ENCODE data around the gene THSD1. TPM values are rescaled to one million over a fixed set of nuclear protein-coding genes. Genes with fewer than 3 reads are reported as not detected.

The THSD1 gene
- total RNA-seq, 1 donor from 2014 or later = 14.4 TPM

- peak; percentile 83 for FAIRE-seq
- H3K36me3 Mint-ChIP-seq (ENCODE audit: low read depth, unreplicated experiment) = no peaks in the 10 kb centered on the region
These were observed 57.9 kb downstream of the THSD1 start for GRCh38 chr13:52348071-52348470.

GRCh38 chr13:52345631-52346251 is 60.2 kb downstream of the THSD1 start:
- H3K4me3 Mint-ChIP-seq (ENCODE audit: unreplicated experiment) = peak overlapping the region; percentile 30
- FAIRE-seq (no peak), DNase-seq (ENCODE audit: low read depth) (no peak)
- no peaks in the 10 kb centered on the region for H3K79me2 ChIP-seq (ENCODE audit: insufficient read depth, low read length)
- H2AFZ ChIP-seq (ENCODE audit: low read depth, low read length) = no peak overlapping the region
- no peak overlapping the region for H3K9ac ChIP-seq (ENCODE audit: low read length)
- no peaks in the 10 kb centered on the region for H3K27me3 Mint-ChIP-seq (ENCODE audit: low read depth, unreplicated experiment)
- peaks cover 45% of the 10 kb centered on the region for H3K4me1 Mint-ChIP-seq (ENCODE audit: low read depth, unreplicated experiment)
- peak overlapping the region; percentile 83 for H3K27ac Mint-ChIP-seq (ENCODE audit: unreplicated experiment)
- no peaks in the 10 kb centered on the region for H3K36me3 Mint-ChIP-seq (ENCODE audit: low read depth, unreplicated experiment)
- no peak overlapping the region for H3K27ac ChIP-seq (ENCODE audit: low read depth, low read length)
- H3K27me3 ChIP-seq (ENCODE audit: insufficient read depth, low read length) = no peaks in the 10 kb centered on the region
- no peaks in the 10 kb centered on the region for H3K9me3 Mint-ChIP-seq (ENCODE audit: unreplicated experiment)
- H4K20me1 ChIP-seq (ENCODE audit: insufficient read depth, low read length) = no peaks in the 10 kb centered on the region
- H3K4me1 ChIP-seq (ENCODE audit: insufficient read depth, low read length) = peaks cover 17% of the 10 kb centered on the region
- H3K4me2 ChIP-seq (ENCODE audit: low read length) = no peak overlapping the region
- H3K9me3 ChIP-seq (ENCODE audit: insufficient read depth, low read depth, low read length) = no peaks in the 10 kb centered on the region
- H3K4me3 ChIP-seq (ENCODE audit: insufficient read depth, low read depth, low read length) = no peak overlapping the region
- TF ChIP-seq EZH2 (IDR thresholded peaks at IDR 0.05; ENCODE audit: insufficient read depth, low read length) (no peak), CTCF (IDR thresholded peaks at IDR 0.05; ENCODE audit: insufficient read depth, low read depth, low read length) (no peak)
- H3K36me3 ChIP-seq (ENCODE audit: insufficient read depth, low read length) = no peaks in the 10 kb centered on the region

More at GRCh38 chr13:52348071-52348470, 57.9 kb downstream of the THSD1 start:
- no peaks in the 10 kb centered on the region for H3K36me3 ChIP-seq (ENCODE audit: insufficient read depth, low read length)
- no peak overlapping the region for H3K4me3 ChIP-seq (ENCODE audit: insufficient read depth, low read depth, low read length)
- H3K4me2 ChIP-seq (ENCODE audit: low read length) = peak overlapping the region; percentile 71
- no peaks in the 10 kb centered on the region for H3K79me2 ChIP-seq (ENCODE audit: insufficient read depth, low read length)
- H3K9ac ChIP-seq (ENCODE audit: low read length) = peak overlapping the region; percentile 64
- H2AFZ ChIP-seq (ENCODE audit: low read depth, low read length) = no peak overlapping the region
- no peaks in the 10 kb centered on the region for H3K9me3 Mint-ChIP-seq (ENCODE audit: unreplicated experiment)
- H3K27ac ChIP-seq (ENCODE audit: low read depth, low read length) = peak overlapping the region; percentile 84
- peaks cover 45% of the 10 kb centered on the region for H3K4me1 Mint-ChIP-seq (ENCODE audit: low read depth, unreplicated experiment)
- H3K27ac Mint-ChIP-seq (ENCODE audit: unreplicated experiment) = peak overlapping the region; percentile 92
- H3K27me3 ChIP-seq (ENCODE audit: insufficient read depth, low read length) = no peaks in the 10 kb centered on the region
- H3K9me3 ChIP-seq (ENCODE audit: insufficient read depth, low read depth, low read length) = no peaks in the 10 kb centered on the region
- TF ChIP-seq CTCF (IDR thresholded peaks at IDR 0.05; ENCODE audit: insufficient read depth, low read depth, low read length) (no peak), EZH2 (IDR thresholded peaks at IDR 0.05; ENCODE audit: insufficient read depth, low read length) (no peak)
- H3K27me3 Mint-ChIP-seq (ENCODE audit: low read depth, unreplicated experiment) = no peaks in the 10 kb centered on the region
- H4K20me1 ChIP-seq (ENCODE audit: insufficient read depth, low read length) = no peaks in the 10 kb centered on the region
- peak; percentile 97 for DNase-seq (ENCODE audit: low read depth)
- H3K4me1 ChIP-seq (ENCODE audit: insufficient read depth, low read length) = peaks cover 18% of the 10 kb centered on the region
- H3K4me3 Mint-ChIP-seq (ENCODE audit: unreplicated experiment) = peak overlapping the region; percentile 67

GRCh38 chr13:52345048-52345447 is 60.9 kb downstream of the THSD1 start:
- DNase-seq (ENCODE audit: low read depth) (peak; percentile 50), FAIRE-seq (no peak)
- H3K4me2 ChIP-seq (ENCODE audit: low read length) = peak overlapping the region; percentile 36
- TF ChIP-seq EZH2 (IDR thresholded peaks at IDR 0.05; ENCODE audit: insufficient read depth, low read length) (no peak), CTCF (IDR thresholded peaks at IDR 0.05; ENCODE audit: insufficient read depth, low read depth, low read length) (no peak)
- H3K4me1 ChIP-seq (ENCODE audit: insufficient read depth, low read length) = peaks cover 17% of the 10 kb centered on the region
- Mint-ChIP-seq H3K4me3 (ENCODE audit: unreplicated experiment) (no peak overlapping the region), H3K9me3 (ENCODE audit: unreplicated experiment) (no peaks in the 10 kb centered on the region), H3K27ac (ENCODE audit: unreplicated experiment) (peak overlapping the region; percentile 83), H3K27me3 (ENCODE audit: low read depth, unreplicated experiment) (no peaks in the 10 kb centered on the region), H3K36me3 (ENCODE audit: low read depth, unreplicated experiment) (no peaks in the 10 kb centered on the region), H3K4me1 (ENCODE audit: low read depth, unreplicated experiment) (peaks cover 45% of the 10 kb centered on the region)
- H3K9me3 ChIP-seq (ENCODE audit: insufficient read depth, low read depth, low read length) = no peaks in the 10 kb centered on the region
- peak overlapping the region; percentile 7 for H2AFZ ChIP-seq (ENCODE audit: low read depth, low read length)
- no peak overlapping the region for H3K9ac ChIP-seq (ENCODE audit: low read length)
- no peaks in the 10 kb centered on the region for H4K20me1 ChIP-seq (ENCODE audit: insufficient read depth, low read length)
- no peaks in the 10 kb centered on the region for H3K27me3 ChIP-seq (ENCODE audit: insufficient read depth, low read length)
- H3K79me2 ChIP-seq (ENCODE audit: insufficient read depth, low read length) = no peaks in the 10 kb centered on the region
- no peaks in the 10 kb centered on the region for H3K36me3 ChIP-seq (ENCODE audit: insufficient read depth, low read length)
- H3K27ac ChIP-seq (ENCODE audit: low read depth, low read length) = no peak overlapping the region
- no peak overlapping the region for H3K4me3 ChIP-seq (ENCODE audit: insufficient read depth, low read depth, low read length)

All from astrocyte (in vitro differentiated cells and primary cell).